H9 (cell line): ENCODE data around the gene SETD5. TPM values are rescaled to one million over a fixed set of nuclear protein-coding genes. Genes with fewer than 3 reads are reported as not detected.

ENCODE experiments used
- DNase-seq: peaks from one replicate; pipeline ENCODE4 v3.0.0-alpha.2; 2017
- H2AFZ ChIP-seq: one replicate; pipeline ENCODE4 v1.6.1; 2013; ENCODE audit warnings: mild to moderate bottlenecking, low read length, control low read depth, moderate library complexity
- H2AK5ac ChIP-seq: 2 replicates; pipeline ENCODE4 v1.6.1; 2013; ENCODE audit warnings: low read length, control low read depth, mixed read lengths; ENCODE audit not compliant: insufficient read length
- H2BK120ac ChIP-seq: one replicate; pipeline ENCODE4 v1.6.1; 2013; ENCODE audit warnings: low read depth, mild to moderate bottlenecking, low read length, control low read depth, inconsistent platforms; ENCODE audit not compliant: poor library complexity, severe bottlenecking
- H2BK12ac ChIP-seq: 2 replicates; pipeline ENCODE4 v1.6.1; 2013; ENCODE audit warnings: low read length, control low read depth, mixed read lengths, low read depth; ENCODE audit not compliant: insufficient read length
- H2BK15ac ChIP-seq: 2 replicates; pipeline ENCODE4 v1.6.1; 2013; ENCODE audit warnings: low read depth, low read length, control low read depth
- H2BK20ac ChIP-seq: one replicate; pipeline ENCODE4 v1.6.1; 2013; ENCODE audit warnings: low read depth, mild to moderate bottlenecking, low read length, control low read depth, inconsistent platforms; ENCODE audit not compliant: poor library complexity, severe bottlenecking
- H2BK5ac ChIP-seq: 2 replicates; pipeline ENCODE4 v1.6.1; 2013; ENCODE audit warnings: low read length, control low read depth, mixed read lengths; ENCODE audit not compliant: insufficient read length
- H3K14ac ChIP-seq: 2 replicates; pipeline ENCODE4 v1.6.1; 2013; ENCODE audit warnings: low read length, control low read depth; ENCODE audit not compliant: insufficient read depth
- H3K18ac ChIP-seq: 2 replicates; pipeline ENCODE4 v1.6.1; 2013; ENCODE audit warnings: low read depth, mild to moderate bottlenecking, mixed read lengths, low read length, control low read depth; ENCODE audit not compliant: insufficient read length
- H3K23ac ChIP-seq: 2 replicates; pipeline ENCODE4 v1.6.1; 2013; ENCODE audit warnings: low read length, control low read depth, mixed read lengths, low read depth; ENCODE audit not compliant: insufficient read length
- H3K23me2 ChIP-seq: 2 replicates; pipeline ENCODE4 v1.6.1; 2013; ENCODE audit warnings: low read depth, mild to moderate bottlenecking, mixed read lengths, low read length, control low read depth; ENCODE audit not compliant: insufficient read length, poor library complexity, severe bottlenecking
- H3K27ac ChIP-seq: 2 replicates; pipeline ENCODE4 v1.5.1; 2013; ENCODE audit warnings: low read length, control low read depth, mixed read lengths, low read depth; ENCODE audit not compliant: insufficient read length
- H3K27me3 ChIP-seq: 2 replicates; pipeline ENCODE4 v1.6.1; 2013; ENCODE audit warnings: low read length, control low read depth, inconsistent platforms; ENCODE audit not compliant: insufficient read depth
- H3K4ac ChIP-seq: 2 replicates; pipeline ENCODE4 v1.6.1; 2013; ENCODE audit warnings: low read depth, mild to moderate bottlenecking, control low read depth, inconsistent platforms, low read length, moderate library complexity
- H3K4me1 ChIP-seq: 2 replicates; pipeline ENCODE4 v1.6.1; 2013; ENCODE audit warnings: low read length, control low read depth, inconsistent platforms; ENCODE audit not compliant: insufficient read depth
- H3K4me2 ChIP-seq: 2 replicates; pipeline ENCODE4 v1.6.1; 2013; ENCODE audit warnings: low read length, control low read depth, mixed read lengths; ENCODE audit not compliant: insufficient read length, insufficient read depth
- H3K56ac ChIP-seq: 2 replicates; pipeline ENCODE4 v1.6.1; 2013; ENCODE audit warnings: low read depth, mild to moderate bottlenecking, mixed read lengths, low read length, control low read depth; ENCODE audit not compliant: insufficient read length
- H3K79me1 ChIP-seq: 2 replicates; pipeline ENCODE4 v1.6.1; 2013; ENCODE audit warnings: low read depth, mild to moderate bottlenecking, moderate library complexity, low read length, control low read depth, inconsistent platforms; ENCODE audit not compliant: insufficient read depth, poor library complexity, severe bottlenecking
- H3K79me2 ChIP-seq: 2 replicates; pipeline ENCODE4 v1.6.1; 2013; ENCODE audit warnings: low read length, control low read depth, inconsistent platforms; ENCODE audit not compliant: insufficient read depth
- H3K9ac ChIP-seq: 2 replicates; pipeline ENCODE4 v1.6.1; 2013; ENCODE audit warnings: low read length, control low read depth, mixed read lengths; ENCODE audit not compliant: insufficient read length; ENCODE audit errors: extremely low read depth
- H3K9me3 ChIP-seq: one replicate; pipeline ENCODE4 v1.6.1; 2013; ENCODE audit warnings: low read depth, low read length, inconsistent platforms; ENCODE audit not compliant: control insufficient read depth
- H3T11ph ChIP-seq: one replicate; pipeline ENCODE4 v1.6.1; 2013; ENCODE audit warnings: mild to moderate bottlenecking, low read length, control low read depth, inconsistent platforms
- H4K20me1 ChIP-seq: one replicate; pipeline ENCODE4 v1.6.1; 2013; ENCODE audit not compliant: control insufficient read depth, insufficient read length, insufficient read depth
- H4K5ac ChIP-seq: 2 replicates; pipeline ENCODE4 v1.6.1; 2013; ENCODE audit warnings: low read depth, mild to moderate bottlenecking, mixed read lengths, low read length, control low read depth; ENCODE audit not compliant: insufficient read length
- H4K8ac ChIP-seq: replicated peaks from 2 replicates; pipeline ENCODE4 v1.6.1; 2013; ENCODE audit warnings: low read length, control low read depth, mixed read lengths, low read depth; ENCODE audit not compliant: insufficient read length
- H4K91ac ChIP-seq: 2 replicates; pipeline ENCODE4 v1.6.1; 2013; ENCODE audit warnings: low read depth, mild to moderate bottlenecking, moderate library complexity, mixed read lengths, low read length, control low read depth; ENCODE audit not compliant: insufficient read length
- H3K27ac Mint-ChIP-seq, 3 experiments: 2 replicates in 2 of 3; 3 replicates in 1 of 3; pipeline ENCODE4 v1.8.0; 2020 to 2021; ENCODE audit warnings: mixed read lengths in 3 of 3, mild to moderate bottlenecking in 1 of 3, moderate library complexity in 1 of 3
- H3K27me3 Mint-ChIP-seq: 2 replicates; pipeline ENCODE4 v1.8.0; 2021; ENCODE audit warnings: low read depth, mild to moderate bottlenecking, moderate library complexity, mixed read lengths
- H3K36me3 Mint-ChIP-seq, 3 experiments: 2 replicates in 2 of 3; 3 replicates in 1 of 3; pipeline ENCODE4 v1.8.0; 2020 to 2021; ENCODE audit warnings: low read depth in 3 of 3, mixed read lengths in 3 of 3; ENCODE audit not compliant: insufficient read depth in 1 of 3
- H3K4me1 Mint-ChIP-seq, 2 experiments: 2 replicates each; pipeline ENCODE4 v1.8.0; 2020; ENCODE audit warnings: mixed read lengths in 2 of 2
- H3K4me3 Mint-ChIP-seq, 2 experiments: 2 replicates in 1 of 2; 3 replicates in 1 of 2; pipeline ENCODE4 v1.8.0; 2020 to 2021; ENCODE audit warnings: mild to moderate bottlenecking in 2 of 2, mixed read lengths in 2 of 2, moderate library complexity in 1 of 2
- H3K9me3 Mint-ChIP-seq, 2 experiments: 2 replicates in 1 of 2; 3 replicates in 1 of 2; pipeline ENCODE4 v1.8.0; 2020; ENCODE audit warnings: mild to moderate bottlenecking in 2 of 2, mixed read lengths in 2 of 2, moderate library complexity in 1 of 2
- CTCF ChIP-seq: fragments of 200-600 bp; sonication (generic); conservative IDR thresholded peaks from 3 replicates; pipeline ENCODE4 v1.8.0; 2021; ENCODE audit warnings: antibody characterized with exemption, mild to moderate bottlenecking
- WGBS: extraction: QIAGEN DNeasy Blood & Tissue Kit; methylation state at CpG from one replicate; pipeline ENCODE4 v1.1.7; 2013; ENCODE audit warnings: missing lambda C conversion rate, low lambda C conversion rate, mixed read lengths; ENCODE audit not compliant: insufficient read length; ENCODE audit errors: extremely low coverage; 5-methylcytosine and 5-hydroxymethylcytosine counted together
- total RNA-seq: library from RNA; stranded (reverse); gene quantifications from 2 replicates; pipeline ENCODE4 v1.2.1, GENCODE V29; 2021

The SETD5 gene
- total RNA-seq, 1 experiment from 2014 or later = 207 TPM

DNA sequence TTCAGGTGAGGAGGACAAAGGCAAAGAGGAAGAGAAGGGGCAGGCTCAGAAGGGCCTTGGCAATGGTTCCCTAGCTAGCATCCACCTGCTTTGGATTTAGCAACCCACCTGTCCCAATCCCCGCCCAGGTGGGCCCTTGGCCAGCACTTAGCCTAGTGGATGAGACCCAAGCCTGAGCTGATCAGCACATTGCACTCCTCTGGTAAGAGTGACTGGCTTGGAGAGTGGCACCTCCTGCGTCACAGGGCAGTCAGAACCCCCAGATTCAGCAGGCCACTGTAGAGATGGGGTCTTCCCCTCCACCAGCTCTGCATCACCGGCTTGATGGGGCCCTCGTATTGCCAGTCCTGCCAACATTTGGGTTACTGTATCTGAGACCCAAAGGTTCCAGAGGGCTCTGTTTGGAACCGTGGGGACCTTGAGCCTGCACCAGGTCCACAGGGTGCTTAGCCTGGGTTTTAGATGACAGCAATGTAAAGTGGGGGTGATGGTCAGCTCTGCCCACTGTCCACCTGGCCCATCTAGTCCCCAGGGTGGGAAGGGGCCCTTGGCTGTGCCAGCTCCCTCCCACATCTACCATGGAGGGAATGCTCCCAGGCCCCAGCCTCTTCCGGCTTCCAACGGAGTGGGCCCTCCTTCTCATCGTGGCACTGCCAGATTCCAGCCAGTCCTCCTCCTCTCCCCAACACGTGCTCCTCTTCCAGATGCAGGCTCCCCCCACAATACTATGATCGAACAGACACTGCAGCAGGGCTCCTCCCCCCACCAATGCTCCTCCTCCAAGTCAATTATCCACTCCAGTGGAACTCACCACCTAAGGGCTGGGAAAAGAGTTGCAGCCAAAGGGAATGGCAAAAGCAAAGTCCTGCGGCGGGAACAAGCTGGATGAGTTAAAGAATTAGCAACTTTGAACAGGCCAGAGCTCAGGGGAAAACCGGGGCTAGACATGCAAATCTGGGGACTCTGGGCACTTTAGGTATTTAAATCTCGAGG, 110.5 kb downstream of the SETD5 start:
- H3K23me2 ChIP-seq = no peaks in the 10 kb centered on the region
- H4K91ac ChIP-seq = no peak overlapping the region
- no peak overlapping the region for H3K56ac ChIP-seq
- H3K4me1 ChIP-seq = no peaks in the 10 kb centered on the region
- H2AK5ac ChIP-seq = no peak overlapping the region
- H3K79me1 ChIP-seq = no peaks in the 10 kb centered on the region
- H2BK5ac ChIP-seq = no peak overlapping the region
- peaks cover 0 to 9% of the 10 kb centered on the region in 2 experiments; a peak in 2 of 4 replicates for H3K4me1 Mint-ChIP-seq
- no peaks in the 10 kb centered on the region for H3K79me2 ChIP-seq
- no peak overlapping the region for H3K9ac ChIP-seq
- 0 out of 5 replicates have a peak overlapping the region, but pooled peaks of 1 of the 2 experiments have one; percentile 48 for H3K4me3 Mint-ChIP-seq
- H3K27ac ChIP-seq = no peak overlapping the region
- no peak overlapping the region for H4K8ac ChIP-seq
- no peak overlapping the region for H2BK15ac ChIP-seq
- WGBS = no CpG with 5 or more reads among the region's 14 CpGs
- H3K4me2 ChIP-seq = no peak overlapping the region
- H4K20me1 ChIP-seq = no peaks in the 10 kb centered on the region
- H3K27me3 ChIP-seq = no peaks in the 10 kb centered on the region; the same call in 1 of the 2 replicates
- H3K18ac ChIP-seq = no peak overlapping the region
- H3K9me3 Mint-ChIP-seq = no peaks in the 10 kb centered on the region
- no peak for DNase-seq
- no peak for TF ChIP-seq CTCF
- H2BK120ac ChIP-seq = no peak overlapping the region
- H3T11ph ChIP-seq = no peak overlapping the region
- no peak overlapping the region for H4K5ac ChIP-seq
- H3K23ac ChIP-seq = no peak overlapping the region
- H3K4ac ChIP-seq = no peak overlapping the region
- no peak overlapping the region for H2AFZ ChIP-seq
- peaks cover 29% of the 10 kb centered on the region for H3K27me3 Mint-ChIP-seq
- H3K14ac ChIP-seq = no peak overlapping the region; the same call in 1 of the 2 replicates
- no peaks in the 10 kb centered on the region for H3K9me3 ChIP-seq
- no peak overlapping the region for H2BK12ac ChIP-seq
- no peak overlapping the region for H3K27ac Mint-ChIP-seq
- no peaks in the 10 kb centered on the region; a peak in 1 of 7 replicates for H3K36me3 Mint-ChIP-seq
- no peak overlapping the region for H2BK20ac ChIP-seq
